ENCODE measurements around the gene TNFSF13B. TPM values are rescaled to one million over a fixed set of nuclear protein-coding genes. Genes with fewer than 3 reads are reported as not detected.

The TNFSF13B gene
- total and polyA plus RNA-seq, 4 donors = 1.8 to 11.6 (median 4.6) TPM

DNA sequence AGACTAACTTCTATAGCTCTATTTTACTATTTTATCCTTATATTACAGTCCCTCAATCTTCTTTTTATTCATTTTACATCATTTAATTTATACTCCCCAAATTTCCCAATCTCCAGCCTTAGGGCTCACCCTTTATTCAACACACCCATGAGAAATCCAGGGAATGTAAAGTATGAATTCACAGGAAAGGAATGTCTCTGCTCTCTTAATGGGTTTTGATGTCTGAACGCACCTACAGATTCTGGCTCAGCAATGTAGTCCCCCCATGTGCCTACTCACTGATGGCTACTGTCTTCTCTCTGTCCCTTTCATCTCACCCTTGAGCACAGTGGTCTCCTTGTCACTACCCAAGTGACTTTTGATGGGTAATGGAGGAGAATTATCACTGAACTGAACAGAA, 32.8 kb downstream of the TNFSF13B start:
- Histone ChIP-seq H3K36me3 (ENCODE audit: control insufficient read depth in 4 of 4, insufficient read depth in 3 of 4, low read depth in 1 of 4, low read length in 3 of 4) (no peaks in the 10 kb centered on the region), H3K27ac (ENCODE audit: low read depth in 1 of 2, low read length in 2 of 2) (no peak overlapping the region), H3K4me3 (ENCODE audit: low read depth in 1 of 3, low read length in 3 of 3) (no peak overlapping the region), H3K27me3 (ENCODE audit: control insufficient read depth in 4 of 4, insufficient read depth in 4 of 4, low read length in 3 of 4) (no peaks in the 10 kb centered on the region), H3K4me1 (ENCODE audit: control insufficient read depth in 4 of 4, insufficient read depth in 4 of 4, low read length in 3 of 4) (no peaks in the 10 kb centered on the region), H3K9me3 (ENCODE audit: control insufficient read depth in 4 of 4, low read length in 3 of 4) (no peaks in the 10 kb centered on the region), H3K9ac (ENCODE audit: low read depth in 1 of 2, low read length in 2 of 2) (no peak overlapping the region)
- DNase-seq (ENCODE audit: low spot score) = no peak
- WGBS = 89% methylated on average over 1 of the region's 1 CpG
- TF ChIP-seq RXRA (IDR thresholded peaks at IDR 0.05) (no peak), TAF1 (conservative IDR thresholded peaks at IDR 0.05) (no peak), HNF4A (conservative IDR thresholded peaks at IDR 0.05) (no peak), EGR1 (IDR thresholded peaks at IDR 0.05; ENCODE audit: low read depth in 2 of 2) (no peak), YY1 (IDR thresholded peaks at IDR 0.05) (no peak), GABPA (IDR thresholded peaks at IDR 0.05 in 1 of 2, conservative IDR thresholded peaks at IDR 0.05 in 1 of 2) (no peak), NR2F2 (IDR thresholded peaks at IDR 0.05) (no peak), FOXA2 (IDR thresholded peaks at IDR 0.05) (no peak), RAD21 (IDR thresholded peaks at IDR 0.05) (no peak), HNF4G (IDR thresholded peaks at IDR 0.05) (no peak)
- TF ChIP-seq, protein P1, sequence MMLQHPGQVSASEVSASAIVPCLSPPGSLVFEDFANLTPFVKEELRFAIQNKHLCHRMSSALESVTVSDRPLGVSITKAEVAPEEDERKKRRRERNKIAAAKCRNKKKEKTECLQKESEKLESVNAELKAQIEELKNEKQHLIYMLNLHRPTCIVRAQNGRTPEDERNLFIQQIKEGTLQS (IDR thresholded peaks at IDR 0.05) = no peak
- TF ChIP-seq, protein P2, sequence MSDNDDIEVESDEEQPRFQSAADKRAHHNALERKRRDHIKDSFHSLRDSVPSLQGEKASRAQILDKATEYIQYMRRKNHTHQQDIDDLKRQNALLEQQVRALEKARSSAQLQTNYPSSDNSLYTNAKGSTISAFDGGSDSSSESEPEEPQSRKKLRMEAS (IDR thresholded peaks at IDR 0.05) = no peak

DNA sequence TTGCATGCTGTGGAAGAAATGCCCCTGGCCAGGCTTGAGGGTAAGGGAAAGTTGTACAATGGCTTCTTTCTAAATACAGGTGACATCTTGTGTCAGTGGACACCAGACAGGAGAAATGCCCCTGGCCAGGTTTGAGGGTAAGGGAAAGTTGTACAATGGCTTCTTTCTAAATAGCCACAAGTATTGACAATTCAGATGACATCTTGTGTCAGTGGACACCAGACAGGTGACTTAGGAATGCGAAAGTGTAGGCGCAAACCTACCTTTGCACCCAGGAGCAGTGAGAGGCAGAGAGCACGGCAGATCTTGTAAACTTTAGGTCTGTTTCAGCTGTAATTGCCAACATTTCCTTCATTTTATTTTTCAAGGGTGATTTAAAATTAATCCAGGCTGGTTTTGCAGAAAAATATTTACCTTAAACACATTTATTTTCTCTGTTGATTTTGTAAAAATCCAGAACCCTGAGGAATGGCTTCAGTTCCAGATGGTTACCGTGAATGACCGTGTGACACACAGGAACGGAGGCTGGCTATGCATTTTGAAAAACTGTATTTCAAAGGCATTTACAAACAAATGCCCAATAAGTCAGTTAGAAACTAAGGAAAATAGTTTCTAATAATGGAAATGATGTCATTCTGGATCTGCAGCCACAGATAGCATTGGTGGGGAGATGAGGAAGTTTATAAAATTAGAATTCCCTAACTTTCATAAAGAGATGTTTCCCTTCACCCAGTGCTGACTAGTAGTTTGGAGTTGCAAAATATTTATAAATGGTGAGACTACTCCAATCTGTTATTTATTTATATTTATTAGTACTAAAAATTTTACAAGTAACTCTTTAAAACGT, 34.9 kb downstream of the TNFSF13B start:
- H3K4me3 ChIP-seq (ENCODE audit: low read depth in 1 of 3, low read length in 3 of 3) = peak overlapping the region; percentile 13 to 47 (median 25)
- H3K9ac ChIP-seq (ENCODE audit: low read depth in 1 of 2, low read length in 2 of 2) = peak overlapping the region; percentile 8 to 66
- 48% methylated on average over 7 of the region's 7 CpGs for WGBS
- H3K27ac ChIP-seq (ENCODE audit: low read depth in 1 of 2, low read length in 2 of 2) = peak overlapping the region; percentile 70 to 71
- H3K36me3 ChIP-seq (ENCODE audit: control insufficient read depth in 4 of 4, insufficient read depth in 3 of 4, low read depth in 1 of 4, low read length in 3 of 4) = no peaks in the 10 kb centered on the region
- H3K27me3 ChIP-seq (ENCODE audit: control insufficient read depth in 4 of 4, insufficient read depth in 4 of 4, low read length in 3 of 4) = no peaks in the 10 kb centered on the region
- H3K9me3 ChIP-seq (ENCODE audit: control insufficient read depth in 4 of 4, low read length in 3 of 4) = no peaks in the 10 kb centered on the region
- DNase-seq (ENCODE audit: low spot score) = no peak
- H3K4me1 ChIP-seq (ENCODE audit: control insufficient read depth in 4 of 4, insufficient read depth in 4 of 4, low read length in 3 of 4) = no peaks in the 10 kb centered on the region
- TF ChIP-seq EGR1 (IDR thresholded peaks at IDR 0.05; ENCODE audit: low read depth in 2 of 2) = no peak
- no peak for TF ChIP-seq FOXA2 (IDR thresholded peaks at IDR 0.05)
- peak; percentile 59 for TF ChIP-seq SP1 (IDR thresholded peaks at IDR 0.05)
- TF ChIP-seq FOXA1 (IDR thresholded peaks at IDR 0.05) = no peak
- TF ChIP-seq, protein P3, sequence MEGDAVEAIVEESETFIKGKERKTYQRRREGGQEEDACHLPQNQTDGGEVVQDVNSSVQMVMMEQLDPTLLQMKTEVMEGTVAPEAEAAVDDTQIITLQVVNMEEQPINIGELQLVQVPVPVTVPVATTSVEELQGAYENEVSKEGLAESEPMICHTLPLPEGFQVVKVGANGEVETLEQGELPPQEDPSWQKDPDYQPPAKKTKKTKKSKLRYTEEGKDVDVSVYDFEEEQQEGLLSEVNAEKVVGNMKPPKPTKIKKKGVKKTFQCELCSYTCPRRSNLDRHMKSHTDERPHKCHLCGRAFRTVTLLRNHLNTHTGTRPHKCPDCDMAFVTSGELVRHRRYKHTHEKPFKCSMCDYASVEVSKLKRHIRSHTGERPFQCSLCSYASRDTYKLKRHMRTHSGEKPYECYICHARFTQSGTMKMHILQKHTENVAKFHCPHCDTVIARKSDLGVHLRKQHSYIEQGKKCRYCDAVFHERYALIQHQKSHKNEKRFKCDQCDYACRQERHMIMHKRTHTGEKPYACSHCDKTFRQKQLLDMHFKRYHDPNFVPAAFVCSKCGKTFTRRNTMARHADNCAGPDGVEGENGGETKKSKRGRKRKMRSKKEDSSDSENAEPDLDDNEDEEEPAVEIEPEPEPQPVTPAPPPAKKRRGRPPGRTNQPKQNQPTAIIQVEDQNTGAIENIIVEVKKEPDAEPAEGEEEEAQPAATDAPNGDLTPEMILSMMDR (IDR thresholded peaks at IDR 0.05; ENCODE audit: low read depth, low read length, missing input control) = no peak
- peak; percentile 61 for TF ChIP-seq YY1 (IDR thresholded peaks at IDR 0.05)
- no peak for TF ChIP-seq NR2F2 (IDR thresholded peaks at IDR 0.05)
- TF ChIP-seq, protein P4, sequence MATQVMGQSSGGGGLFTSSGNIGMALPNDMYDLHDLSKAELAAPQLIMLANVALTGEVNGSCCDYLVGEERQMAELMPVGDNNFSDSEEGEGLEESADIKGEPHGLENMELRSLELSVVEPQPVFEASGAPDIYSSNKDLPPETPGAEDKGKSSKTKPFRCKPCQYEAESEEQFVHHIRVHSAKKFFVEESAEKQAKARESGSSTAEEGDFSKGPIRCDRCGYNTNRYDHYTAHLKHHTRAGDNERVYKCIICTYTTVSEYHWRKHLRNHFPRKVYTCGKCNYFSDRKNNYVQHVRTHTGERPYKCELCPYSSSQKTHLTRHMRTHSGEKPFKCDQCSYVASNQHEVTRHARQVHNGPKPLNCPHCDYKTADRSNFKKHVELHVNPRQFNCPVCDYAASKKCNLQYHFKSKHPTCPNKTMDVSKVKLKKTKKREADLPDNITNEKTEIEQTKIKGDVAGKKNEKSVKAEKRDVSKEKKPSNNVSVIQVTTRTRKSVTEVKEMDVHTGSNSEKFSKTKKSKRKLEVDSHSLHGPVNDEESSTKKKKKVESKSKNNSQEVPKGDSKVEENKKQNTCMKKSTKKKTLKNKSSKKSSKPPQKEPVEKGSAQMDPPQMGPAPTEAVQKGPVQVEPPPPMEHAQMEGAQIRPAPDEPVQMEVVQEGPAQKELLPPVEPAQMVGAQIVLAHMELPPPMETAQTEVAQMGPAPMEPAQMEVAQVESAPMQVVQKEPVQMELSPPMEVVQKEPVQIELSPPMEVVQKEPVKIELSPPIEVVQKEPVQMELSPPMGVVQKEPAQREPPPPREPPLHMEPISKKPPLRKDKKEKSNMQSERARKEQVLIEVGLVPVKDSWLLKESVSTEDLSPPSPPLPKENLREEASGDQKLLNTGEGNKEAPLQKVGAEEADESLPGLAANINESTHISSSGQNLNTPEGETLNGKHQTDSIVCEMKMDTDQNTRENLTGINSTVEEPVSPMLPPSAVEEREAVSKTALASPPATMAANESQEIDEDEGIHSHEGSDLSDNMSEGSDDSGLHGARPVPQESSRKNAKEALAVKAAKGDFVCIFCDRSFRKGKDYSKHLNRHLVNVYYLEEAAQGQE (IDR thresholded peaks at IDR 0.05) = peak; percentile 3
- TF ChIP-seq, protein P5, sequence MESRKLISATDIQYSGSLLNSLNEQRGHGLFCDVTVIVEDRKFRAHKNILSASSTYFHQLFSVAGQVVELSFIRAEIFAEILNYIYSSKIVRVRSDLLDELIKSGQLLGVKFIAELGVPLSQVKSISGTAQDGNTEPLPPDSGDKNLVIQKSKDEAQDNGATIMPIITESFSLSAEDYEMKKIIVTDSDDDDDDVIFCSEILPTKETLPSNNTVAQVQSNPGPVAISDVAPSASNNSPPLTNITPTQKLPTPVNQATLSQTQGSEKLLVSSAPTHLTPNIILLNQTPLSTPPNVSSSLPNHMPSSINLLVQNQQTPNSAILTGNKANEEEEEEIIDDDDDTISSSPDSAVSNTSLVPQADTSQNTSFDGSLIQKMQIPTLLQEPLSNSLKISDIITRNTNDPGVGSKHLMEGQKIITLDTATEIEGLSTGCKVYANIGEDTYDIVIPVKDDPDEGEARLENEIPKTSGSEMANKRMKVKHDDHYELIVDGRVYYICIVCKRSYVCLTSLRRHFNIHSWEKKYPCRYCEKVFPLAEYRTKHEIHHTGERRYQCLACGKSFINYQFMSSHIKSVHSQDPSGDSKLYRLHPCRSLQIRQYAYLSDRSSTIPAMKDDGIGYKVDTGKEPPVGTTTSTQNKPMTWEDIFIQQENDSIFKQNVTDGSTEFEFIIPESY (IDR thresholded peaks at IDR 0.05) = no peak
- TF ChIP-seq RAD21 (IDR thresholded peaks at IDR 0.05) = no peak
- TF ChIP-seq HNF4G (IDR thresholded peaks at IDR 0.05) = peak; percentile 72
- no peak for TF ChIP-seq JUND (IDR thresholded peaks at IDR 0.05)
- TF ChIP-seq TAF1 (conservative IDR thresholded peaks at IDR 0.05) = no peak
- no peak for TF ChIP-seq GABPA (IDR thresholded peaks at IDR 0.05 in 1 of 2, conservative IDR thresholded peaks at IDR 0.05 in 1 of 2)
- TF ChIP-seq, protein P1 (IDR thresholded peaks at IDR 0.05) = no peak
- TF ChIP-seq, protein P2 (IDR thresholded peaks at IDR 0.05) = no peak
- peak; percentile 87 to 97 for TF ChIP-seq HNF4A (conservative IDR thresholded peaks at IDR 0.05)
- peak in 1 of 2 donors; percentile 7 for TF ChIP-seq RXRA (IDR thresholded peaks at IDR 0.05)

Measured in liver (tissue), 9 donors.